Tongue (tissue), 2 donors: ENCODE results near the gene CEMIP2. TPM values are rescaled to one million over a fixed set of nuclear protein-coding genes. Genes with fewer than 3 reads are reported as not detected.

Source experiments
- DNase-seq: peaks from one replicate; pipeline ENCODE4 v3.0.0-alpha.2; 2015
- total RNA-seq: library from RNA; depleted of rRNA; stranded (reverse); fragments of >200 nt; gene quantifications from one replicate; pipeline ENCODE4 v1.2.3, GENCODE V29; 2014

Gene CEMIP2
- total RNA-seq, 1 donor from 2014 or later = 44.5 TPM

DNA sequence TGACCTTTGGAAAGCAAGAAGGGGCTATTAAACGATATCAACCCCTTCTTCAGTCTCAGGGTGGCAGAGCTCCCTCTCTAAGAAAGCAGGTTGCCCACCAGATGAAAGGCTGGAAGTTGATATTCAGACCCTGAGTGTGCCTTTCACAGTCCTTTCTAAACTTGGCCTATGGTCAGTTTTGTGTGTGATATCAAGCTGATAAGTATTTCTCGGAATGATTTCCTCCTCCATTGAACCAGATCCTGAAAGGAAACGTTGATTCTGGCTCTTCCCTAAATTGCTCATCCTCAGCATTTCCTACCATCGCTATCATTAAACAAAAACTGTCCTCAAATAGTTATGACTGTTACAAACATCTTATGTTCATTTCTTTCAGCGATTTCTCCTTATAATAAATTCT is 130.4 kb downstream of the CEMIP2 start:
- DNase-seq = no peak

DNA sequence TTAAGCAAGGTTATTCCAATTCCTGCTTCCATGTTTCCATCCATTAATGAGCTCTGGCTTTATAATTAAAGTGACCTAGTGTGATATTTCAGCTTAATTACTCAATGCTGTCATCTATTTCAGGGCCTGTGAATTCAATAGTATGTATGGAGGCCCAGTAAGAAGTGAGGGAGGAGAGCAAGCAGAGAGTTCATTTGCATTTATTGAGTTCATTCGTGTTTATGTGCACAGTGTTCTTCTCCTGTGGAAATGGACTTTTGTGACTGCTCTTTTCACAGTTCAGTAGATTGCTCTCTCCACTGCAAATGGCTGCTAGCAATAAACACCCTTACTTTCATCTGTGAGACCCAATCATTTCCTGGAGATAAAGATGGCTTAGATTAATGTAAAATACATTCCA is 130.9 kb downstream of the CEMIP2 start:
- no peak for DNase-seq

DNA sequence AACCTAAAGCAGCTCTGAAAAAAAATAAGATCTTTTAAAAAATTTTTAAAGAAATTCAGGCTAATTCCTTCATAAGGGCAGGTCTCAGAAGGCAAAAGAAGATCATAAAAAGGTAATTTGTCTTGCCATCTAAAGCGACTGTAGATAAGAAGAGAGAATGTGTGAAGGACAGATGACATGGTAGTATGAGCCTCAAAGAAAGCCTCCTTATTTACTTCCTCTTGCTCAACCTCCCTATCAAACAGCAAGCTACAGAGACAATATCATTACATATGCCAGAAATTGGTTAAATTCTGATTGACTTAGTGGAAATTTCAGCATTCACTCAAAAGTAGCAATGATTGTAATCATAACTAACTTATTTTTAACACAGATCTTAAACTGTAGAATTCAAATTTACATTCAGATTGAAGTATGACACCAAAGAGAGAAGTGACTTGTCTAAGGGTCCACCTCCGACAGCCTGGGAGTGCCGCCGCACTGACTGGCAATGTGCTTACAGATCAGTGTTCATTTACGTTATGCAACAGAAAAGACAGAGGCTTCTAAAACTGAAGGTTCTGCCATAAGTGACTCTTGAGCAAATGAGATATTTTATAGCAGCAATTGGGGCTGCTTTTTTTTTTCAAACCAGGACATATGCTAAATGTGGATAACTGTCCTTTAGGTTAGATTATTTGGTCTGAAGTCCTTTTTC is 132.0 kb downstream of the CEMIP2 start:
- DNase-seq = no peak

DNA sequence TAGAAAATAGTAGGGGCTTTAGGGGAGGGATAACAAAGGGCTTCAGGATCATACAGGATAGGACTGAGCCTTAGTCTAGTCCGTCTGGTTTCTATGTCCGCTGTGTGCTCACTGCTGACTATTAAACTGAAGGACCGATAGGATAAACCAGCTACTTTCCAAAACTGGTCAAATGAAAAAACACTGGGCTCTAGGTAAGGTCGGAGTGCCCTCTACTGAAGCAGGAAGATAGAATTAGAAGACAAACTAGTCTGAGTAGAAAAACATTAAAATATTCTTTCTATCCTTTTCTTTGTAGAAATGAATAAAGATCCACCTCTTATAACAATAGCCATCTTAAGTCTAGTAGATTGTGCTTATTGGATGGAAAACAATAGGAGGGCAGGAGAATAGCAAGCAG is 133.6 kb downstream of the CEMIP2 start:
- no peak for DNase-seq

Other genes starting within 250 kb of the CEMIP2 start
- gene ABHD17B, start 142.7 kb upstream of the CEMIP2 start, total RNA-seq = 49.5 TPM
- gene C9orf85, start 143.1 kb upstream of the CEMIP2 start, total RNA-seq = 16.7 TPM